NCI-H2107 treated with DMSO at 0.1 percent for 48 hours (cell line): ENCODE data around the gene MDGA2.
"Not testable (repeated sequence)": the region's sequence is repeated elsewhere in the genome, so short reads cannot be mapped to it uniquely, and the experiment has no call there.

ENCODE experiments used
- DNase-seq: peaks from one replicate; lab custom pipeline; 2025; ENCODE audit not compliant: unreplicated experiment; lab: John Stamatoyannopoulos, UW

The MDGA2 gene

DNA sequence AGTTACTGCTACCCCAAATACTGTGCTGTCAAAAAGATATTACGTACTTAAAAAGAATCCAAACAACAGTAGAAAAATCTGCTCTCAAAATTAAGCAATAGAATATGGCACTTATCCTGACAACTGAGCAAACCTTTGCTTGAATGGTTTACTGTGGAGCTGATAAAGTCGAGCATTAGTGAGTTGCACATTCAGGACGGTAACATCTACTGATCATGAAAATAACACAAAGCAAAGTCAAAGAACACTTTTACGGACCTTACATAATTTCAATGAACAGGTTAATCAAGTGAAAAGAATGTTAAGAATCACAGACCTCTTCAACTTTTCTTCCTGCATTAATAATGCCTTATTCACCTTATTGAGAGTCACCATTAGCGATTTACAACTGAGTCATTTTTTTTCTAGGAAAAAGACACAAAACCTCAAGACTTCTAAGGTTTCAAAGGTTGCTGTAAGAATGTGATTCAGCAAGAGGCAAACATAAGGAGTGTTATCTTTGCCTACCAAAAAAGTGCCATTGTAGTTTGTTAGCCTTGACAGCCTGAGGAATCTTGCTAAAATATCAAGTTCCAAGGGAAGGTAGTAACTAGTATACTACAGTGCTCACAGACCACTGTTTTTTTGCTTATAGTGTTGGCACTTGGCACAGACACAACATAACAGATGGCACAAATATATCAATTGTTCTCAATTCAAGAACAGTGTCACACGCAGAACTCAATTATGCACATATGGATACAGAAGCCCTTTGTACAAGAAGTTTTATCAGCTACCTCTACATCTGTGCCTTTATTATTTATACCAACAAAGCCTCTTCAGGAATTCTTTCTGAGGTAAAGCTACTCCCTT, 689.6 kb downstream of the MDGA2 start:
- no peak for DNase-seq

DNA sequence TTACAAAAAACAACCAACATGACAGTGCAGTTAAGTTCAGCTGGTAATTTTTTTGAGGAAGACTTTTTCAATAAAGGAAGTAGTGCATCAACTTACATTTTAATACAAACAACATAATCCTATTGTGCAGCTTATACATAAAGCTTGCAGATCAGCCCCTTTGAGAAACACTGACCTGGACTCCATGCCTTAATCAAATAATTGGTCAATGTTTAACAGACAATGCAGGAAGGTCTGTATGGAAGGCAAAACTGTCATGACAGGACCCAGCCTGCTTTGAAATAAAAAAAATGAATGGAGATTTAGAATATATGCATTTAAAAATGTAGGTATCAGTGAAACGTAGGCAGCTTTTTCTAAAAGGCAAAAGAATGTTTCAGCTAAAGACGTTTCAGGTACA, 702.1 kb downstream of the MDGA2 start:
- no peak for DNase-seq

DNA sequence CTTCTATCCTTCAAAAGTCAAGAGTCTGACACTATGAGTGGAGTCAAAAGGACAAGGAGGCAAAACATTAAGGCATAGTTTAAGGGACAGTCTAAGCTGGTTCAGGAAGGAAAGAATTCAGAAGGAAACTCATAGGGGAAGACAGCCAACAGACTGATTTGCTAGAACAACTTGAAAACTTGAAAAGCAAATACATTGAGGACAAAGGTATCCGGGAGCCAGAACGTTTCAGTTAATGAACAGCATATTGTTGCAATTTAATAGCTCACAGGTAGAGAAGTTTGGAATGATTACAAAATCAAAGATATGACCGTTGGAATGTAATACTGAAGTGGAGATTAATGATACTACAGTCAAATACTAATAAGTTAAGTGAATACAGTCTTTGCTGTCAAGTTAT, 711.0 kb downstream of the MDGA2 start:
- DNase-seq = no peak

DNA sequence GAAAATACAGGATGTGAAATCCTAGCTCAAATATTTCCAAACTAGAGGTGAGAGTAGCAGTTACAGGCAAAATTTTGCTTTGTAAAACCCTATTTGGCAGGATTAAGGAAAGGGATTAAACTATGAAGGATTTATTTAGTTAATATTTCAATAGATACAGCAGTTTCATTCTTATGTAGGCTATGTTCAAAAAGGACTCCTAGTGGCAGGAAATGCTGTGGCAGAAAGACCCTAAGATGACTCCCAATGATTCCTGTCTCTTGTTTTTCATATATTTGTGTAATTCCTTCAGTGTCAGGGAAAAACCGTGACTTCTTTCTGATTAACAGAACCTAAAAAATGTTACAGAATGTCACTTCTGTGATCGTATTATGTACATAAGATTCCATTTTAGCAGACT, 724.3 kb downstream of the MDGA2 start:
- DNase-seq = no peak

DNA sequence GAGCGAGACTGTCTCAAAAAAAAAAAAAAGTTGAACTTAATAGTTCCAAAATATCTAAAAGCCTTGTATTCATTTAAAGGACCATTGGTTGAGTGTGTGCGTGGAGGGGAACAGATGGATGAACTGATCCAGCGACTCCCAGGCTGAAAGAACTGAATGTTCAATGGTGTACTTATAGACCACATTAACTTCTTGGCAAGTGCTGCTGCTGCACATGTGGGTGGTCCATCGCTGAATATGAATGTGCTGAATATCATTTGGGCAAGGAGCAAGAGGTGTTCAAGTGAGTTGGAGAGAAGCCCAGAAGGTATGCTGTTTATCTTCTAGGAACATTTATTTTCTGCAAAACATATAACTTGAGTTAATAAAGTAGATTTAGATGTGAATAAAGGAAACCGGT, 734.8 kb downstream of the MDGA2 start:
- no peak for DNase-seq

DNA sequence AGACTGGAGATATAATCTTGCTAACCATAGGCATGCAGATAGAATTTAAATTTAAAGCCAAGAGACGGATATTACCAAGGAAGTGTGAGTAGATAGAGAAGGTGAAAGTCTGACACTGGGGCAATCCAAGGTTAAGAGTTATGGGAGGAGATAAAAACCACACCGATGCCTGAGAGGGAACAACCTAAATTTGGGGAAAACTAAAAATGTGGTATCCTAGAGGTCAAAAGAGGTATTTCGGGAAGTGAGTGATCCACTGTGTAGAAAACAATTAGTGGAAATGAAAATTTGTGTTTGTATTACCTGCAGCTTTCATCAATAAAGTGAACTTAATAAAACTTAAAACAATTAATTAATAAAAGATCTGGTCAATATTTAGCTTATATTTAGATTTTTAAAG, 754.9 kb downstream of the MDGA2 start:
- no peak for DNase-seq

DNA sequence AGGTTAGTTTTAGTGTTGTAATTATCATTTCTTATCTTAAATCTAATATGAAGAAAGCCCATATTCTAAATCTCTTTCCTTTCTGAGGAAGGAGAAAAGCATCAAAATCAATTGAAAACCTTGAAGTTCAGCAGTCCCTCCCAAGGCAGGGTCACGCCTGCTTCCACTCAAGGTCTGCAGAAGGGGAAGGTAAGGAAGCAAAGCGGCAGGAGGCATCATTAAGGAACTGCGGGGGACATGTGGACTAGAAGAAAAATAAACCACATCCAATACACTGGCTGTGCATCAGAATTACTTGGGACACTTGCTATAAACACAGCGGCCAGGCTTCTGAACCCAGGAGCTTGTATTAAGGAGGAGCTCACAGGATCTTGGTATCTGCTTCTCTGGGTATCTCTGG, 759.9 kb downstream of the MDGA2 start:
- not testable (repeated sequence) for DNase-seq

DNA sequence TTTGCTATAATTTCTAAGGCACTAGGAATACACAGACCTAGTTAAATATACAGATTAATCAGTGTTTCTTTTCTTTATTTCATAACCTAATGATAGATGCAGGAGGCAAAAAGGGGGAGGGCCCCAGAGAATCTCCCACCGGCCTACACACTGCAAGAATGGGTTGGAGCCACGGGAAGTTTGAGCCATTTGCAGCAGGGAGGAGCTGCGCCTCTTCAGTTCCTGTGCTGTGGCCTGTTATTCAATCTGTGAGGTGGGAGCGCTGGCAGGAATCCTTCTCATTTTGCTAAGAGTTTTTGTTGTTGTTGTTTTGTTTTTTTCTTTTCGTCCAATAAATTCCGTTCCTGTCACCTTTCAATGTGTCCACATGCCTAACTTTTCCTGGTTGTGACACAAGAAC, 772.6 kb downstream of the MDGA2 start:
- no peak for DNase-seq

DNA sequence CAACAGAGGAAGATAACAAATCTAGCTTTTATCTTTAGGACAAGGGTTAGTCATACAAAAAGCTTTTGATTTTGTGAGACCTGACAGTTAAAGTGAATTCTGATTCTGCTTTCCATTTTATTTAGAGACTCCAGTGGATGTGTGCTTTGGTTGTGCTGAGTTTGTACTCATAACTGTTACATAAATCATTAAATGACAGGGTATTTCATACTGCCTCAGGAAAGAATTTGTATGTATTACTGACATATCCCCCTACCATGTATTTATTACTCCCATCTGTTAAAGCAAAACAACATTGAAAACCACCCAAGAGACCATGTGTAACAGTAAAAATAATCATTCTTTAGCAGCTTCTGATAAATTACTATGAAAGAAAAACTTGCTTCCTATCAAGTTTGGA, 780.9 kb downstream of the MDGA2 start:
- DNase-seq = no peak

DNA sequence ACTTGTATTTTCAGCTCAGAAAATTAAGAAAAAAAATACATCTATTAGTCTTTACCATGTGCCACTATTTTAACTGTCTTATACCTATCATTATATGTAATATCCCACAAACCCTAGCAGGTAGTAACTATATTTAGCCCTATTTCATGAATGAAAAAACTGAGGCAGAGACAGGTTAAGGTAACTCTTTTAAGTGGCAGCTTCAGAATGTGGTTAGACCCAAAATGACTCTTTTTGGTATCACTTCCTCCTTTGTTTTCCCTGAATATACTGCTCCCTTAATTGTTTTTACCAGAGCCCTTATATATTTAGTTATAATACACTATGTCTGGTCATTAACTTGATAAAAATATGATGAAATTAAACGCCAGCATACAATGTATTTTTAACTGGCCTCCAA, 788.3 kb downstream of the MDGA2 start:
- DNase-seq = no peak

DNA sequence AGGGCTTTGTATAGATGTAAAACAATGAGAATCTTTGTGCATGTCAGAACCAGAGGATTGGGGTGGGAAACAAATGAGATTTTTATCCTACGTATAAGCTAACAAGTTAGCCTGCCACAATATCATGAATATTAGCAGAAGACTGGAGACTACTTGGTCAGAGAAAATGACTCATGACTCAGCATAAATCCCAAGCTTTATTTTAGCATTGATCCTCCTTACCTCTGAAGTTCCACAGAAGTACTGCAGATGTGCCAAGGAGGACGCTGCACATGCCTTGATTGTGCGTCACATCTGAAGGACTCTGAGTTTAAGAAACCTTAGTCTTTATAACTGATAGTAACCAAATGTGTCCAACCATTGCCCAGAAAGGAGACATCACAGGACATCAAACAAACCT, 789.8 kb downstream of the MDGA2 start:
- no peak for DNase-seq

DNA sequence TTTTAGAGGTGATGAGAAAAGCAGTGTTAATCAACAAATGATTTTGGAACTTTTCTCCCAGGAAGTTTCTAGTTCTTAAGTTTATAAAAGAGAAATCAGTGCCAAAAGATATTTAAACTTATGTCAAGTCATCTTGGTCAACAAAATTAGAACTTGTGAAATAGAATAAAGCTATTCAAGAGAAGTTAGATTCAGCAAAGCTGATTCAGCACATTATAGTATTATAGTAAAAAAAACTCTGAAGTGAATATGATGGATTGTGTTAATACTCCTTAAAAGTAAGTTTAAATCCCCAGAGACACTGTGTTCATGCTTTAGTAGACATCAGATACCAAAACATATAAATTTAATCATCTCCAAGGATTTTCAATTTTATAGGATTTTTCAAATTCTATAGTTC, 813.7 kb downstream of the MDGA2 start:
- DNase-seq = no peak

DNA sequence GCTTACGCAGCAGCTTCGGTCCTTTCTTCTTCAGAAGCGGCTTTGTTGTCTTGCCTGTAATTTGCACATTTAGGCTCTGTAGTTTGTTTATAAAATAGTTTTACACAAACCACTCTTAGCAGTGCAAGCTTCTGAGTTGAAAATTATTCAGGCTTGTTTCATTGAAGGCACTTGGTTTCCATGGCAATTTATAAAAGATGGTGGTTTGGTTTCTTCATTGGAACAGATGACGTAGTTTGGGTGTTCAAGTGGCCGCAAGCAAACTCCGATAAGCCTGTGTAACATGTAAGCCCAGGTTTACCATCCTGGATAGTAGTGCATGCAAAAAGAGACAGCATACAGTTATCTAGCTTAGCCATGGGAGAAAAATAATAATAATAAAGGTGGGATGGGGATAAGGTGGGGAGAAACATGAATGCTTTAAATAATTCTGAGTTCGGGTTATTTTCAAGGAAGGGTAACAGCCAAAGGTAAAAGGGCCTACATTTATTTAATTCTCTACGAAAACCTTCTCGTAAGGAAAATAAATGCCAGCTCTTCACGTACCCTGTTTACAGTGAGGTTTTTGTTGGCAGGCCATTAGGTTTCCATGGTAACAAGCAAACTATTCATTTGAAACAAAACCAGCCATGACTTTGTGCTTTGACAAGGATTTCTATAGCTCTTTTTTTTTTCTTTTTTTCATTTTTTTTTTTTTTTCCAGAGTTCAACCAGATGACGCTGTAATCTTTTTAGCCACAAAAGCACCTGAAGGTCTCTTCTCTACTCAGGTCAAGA, 834.3 kb downstream of the MDGA2 start:
- no peak for DNase-seq

DNA sequence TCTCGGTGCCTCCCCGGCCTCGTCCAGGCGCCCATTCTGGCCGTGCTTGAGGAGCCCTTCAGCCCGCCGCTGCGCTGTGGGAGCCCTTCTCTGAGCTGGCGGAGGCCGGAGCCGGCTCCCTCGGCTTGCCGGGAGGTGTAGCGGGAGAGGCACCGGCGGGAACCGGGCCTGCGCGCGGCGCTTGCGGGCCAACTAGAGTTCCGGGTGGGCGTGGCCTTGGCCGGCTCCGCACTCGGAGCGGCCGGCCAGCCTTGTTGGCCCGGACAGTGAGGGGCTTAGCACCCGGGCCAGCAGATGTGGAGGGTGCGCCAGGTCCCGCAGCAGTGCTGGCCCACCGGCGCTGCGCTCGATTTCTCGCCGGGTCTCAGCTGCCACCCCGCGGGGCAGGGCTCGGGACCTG, 855.1 kb downstream of the MDGA2 start:
- no peak for DNase-seq

DNA sequence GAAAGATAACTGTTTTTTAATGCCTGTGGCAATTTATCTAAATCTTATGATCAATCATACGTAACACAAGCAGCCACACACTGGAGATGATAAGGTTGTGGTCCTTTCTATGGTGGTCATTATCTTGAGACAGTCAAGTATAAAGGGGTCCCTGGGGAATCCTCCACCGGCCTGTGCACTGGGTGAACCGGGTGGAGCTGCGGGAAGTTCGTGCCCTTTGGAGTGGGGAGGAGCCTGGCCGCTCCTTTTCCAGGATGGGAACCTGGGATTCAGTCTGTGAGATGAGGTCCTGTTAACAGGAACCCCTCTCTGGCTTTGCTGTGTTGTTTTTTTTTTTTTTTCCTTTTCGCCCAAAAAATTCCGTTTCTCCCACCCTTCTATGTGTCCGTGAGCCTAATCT, 856.3 kb downstream of the MDGA2 start:
- DNase-seq = no peak

DNA sequence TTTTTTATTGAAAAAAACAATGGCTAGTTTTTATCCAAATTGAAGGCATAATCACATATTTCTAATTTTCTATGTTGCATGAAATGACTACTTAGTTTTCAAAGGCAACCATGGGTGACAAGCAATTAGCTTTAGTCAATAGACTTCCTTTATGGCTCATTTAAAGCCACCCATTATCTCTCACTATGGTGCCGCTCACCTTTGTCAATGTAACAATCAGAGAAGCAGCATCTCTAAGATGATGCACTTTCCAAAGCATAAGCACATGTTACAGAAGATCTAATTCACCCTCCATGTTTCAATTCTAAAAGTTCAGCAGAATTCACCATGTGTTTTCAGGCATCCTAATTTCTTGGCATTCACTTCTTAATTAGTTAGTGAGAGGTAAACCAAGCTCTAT, 857.3 kb downstream of the MDGA2 start:
- DNase-seq = peak; percentile 4

DNA sequence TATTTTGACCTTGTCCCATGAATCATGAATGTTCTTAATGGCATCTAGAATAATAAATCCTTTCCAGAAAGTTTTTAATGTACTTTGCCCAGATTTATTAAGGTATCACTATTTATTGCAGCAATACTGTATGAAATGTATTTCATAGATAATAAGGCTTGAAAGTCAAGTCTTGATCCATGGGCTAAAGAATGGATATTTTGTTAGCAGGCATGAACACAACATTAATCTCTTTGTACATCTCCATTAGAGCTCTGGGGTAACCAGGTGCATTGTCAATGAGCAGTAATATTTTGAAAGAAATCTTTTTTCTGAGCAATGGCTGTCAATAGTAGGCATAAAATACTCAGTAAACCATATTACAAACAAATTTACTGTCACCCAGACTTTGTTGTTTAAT, 882.3 kb downstream of the MDGA2 start:
- no peak for DNase-seq
